Stimulated activated memory B cell treated with anti-CD40 and anti-IgM and Interleukin-4, amounts not matched to agents 10 μg/mL and 1 μg/mL and 100 μg/mL, for 72 hours (primary cell): ENCODE measurements around the gene ARL15.

Experiments
- ATAC-seq: fragments of 150-1000 bp; cut with Tn5 transposase; 2 replicates; pipeline ENCODE4 v1.10.0; 2021
- H3K27ac Mint-ChIP-seq: one replicate; pipeline ENCODE4 v1.8.0; 2022; ENCODE audit warnings: mild to moderate bottlenecking, mixed read lengths
- H3K27me3 Mint-ChIP-seq: one replicate; pipeline ENCODE4 v1.8.0; 2022; ENCODE audit warnings: mixed read lengths
- H3K36me3 Mint-ChIP-seq: one replicate; pipeline ENCODE4 v1.8.0; 2022; ENCODE audit warnings: mixed read lengths
- H3K4me1 Mint-ChIP-seq: one replicate; pipeline ENCODE4 v1.8.0; 2022; ENCODE audit warnings: mixed read lengths
- H3K4me3 Mint-ChIP-seq: one replicate; pipeline ENCODE4 v1.8.0; 2022; ENCODE audit warnings: mild to moderate bottlenecking, moderate library complexity, mixed read lengths
- H3K9me3 Mint-ChIP-seq: one replicate; pipeline ENCODE4 v1.8.0; 2022; ENCODE audit warnings: mixed read lengths

Gene ARL15

DNA sequence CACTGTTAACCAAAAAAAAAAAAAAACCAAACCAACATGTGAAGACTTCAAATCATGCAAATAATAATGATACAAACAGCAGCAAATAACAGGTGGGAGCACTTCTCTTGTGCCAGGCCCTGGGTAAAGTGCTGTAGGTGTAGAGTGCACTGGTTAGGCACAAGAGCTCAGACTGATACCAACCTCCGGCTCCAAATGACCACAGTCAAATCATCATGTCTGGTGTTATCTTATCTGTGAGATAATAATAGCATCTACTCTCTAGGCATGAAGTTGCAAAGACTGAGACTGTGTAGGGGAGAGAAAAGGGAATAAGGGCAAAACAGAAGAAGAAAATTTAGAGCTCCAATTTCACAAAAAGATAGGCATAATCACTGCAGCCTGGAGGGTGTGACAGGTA, 159.5 kb downstream of the ARL15 start:
- peaks cover 49% of the 10 kb centered on the region for H3K36me3 Mint-ChIP-seq
- H3K9me3 Mint-ChIP-seq = no peaks in the 10 kb centered on the region
- H3K4me3 Mint-ChIP-seq = no peak overlapping the region
- no peak for ATAC-seq
- H3K27ac Mint-ChIP-seq = no peak overlapping the region
- peaks cover 18% of the 10 kb centered on the region for H3K4me1 Mint-ChIP-seq
- no peaks in the 10 kb centered on the region for H3K27me3 Mint-ChIP-seq

GRCh38 chr5:54148858-54149257, 161.5 kb downstream of the ARL15 start:
- H3K27ac Mint-ChIP-seq = no peak overlapping the region
- no peaks in the 10 kb centered on the region for H3K9me3 Mint-ChIP-seq
- H3K4me1 Mint-ChIP-seq = peaks cover 18% of the 10 kb centered on the region
- H3K27me3 Mint-ChIP-seq = no peaks in the 10 kb centered on the region
- ATAC-seq = no peak
- H3K36me3 Mint-ChIP-seq = peaks cover 57% of the 10 kb centered on the region
- no peak overlapping the region for H3K4me3 Mint-ChIP-seq

DNA sequence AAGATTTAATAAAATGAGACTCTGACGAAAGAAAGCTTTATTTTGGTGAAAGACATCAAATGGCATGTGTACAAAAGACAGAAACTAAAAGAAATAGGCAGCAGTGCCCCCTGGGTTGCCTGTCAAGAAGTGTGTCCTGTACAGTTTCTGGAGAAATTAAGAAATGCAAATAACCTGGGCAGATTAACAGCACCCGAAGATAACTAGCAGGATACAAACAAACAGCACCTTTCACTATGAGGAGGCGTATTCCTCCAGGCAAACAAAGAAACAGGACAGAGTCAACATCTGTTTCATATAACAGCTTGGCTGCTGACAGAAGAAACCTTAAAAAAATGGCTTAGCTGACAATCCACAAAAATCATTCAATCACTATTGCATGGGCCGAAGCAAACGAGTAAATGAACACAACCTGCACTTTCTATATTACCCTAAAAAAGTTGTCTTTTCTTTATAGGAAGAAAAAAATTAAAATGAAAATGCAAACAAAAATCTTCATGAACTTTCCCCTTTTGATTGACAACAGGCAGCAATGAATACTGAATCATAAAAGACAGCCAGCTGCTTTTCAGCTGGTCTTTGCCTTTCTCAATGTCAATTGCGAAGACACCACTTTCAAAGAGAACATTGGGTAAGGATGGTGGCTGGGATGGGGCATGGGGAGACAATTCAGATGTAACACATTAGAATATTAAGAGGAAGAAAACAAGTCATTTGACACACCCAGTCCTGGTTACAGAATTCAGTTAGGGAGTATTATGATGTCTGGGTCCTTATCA, 162.1 kb downstream of the ARL15 start:
- no peak for ATAC-seq
- Mint-ChIP-seq H3K27me3 (no peaks in the 10 kb centered on the region), H3K4me3 (no peak overlapping the region), H3K27ac (no peak overlapping the region), H3K4me1 (peaks cover 18% of the 10 kb centered on the region), H3K9me3 (no peaks in the 10 kb centered on the region), H3K36me3 (peaks cover 57% of the 10 kb centered on the region)

GRCh38 chr5:54146916-54147315, 163.5 kb downstream of the ARL15 start:
- no peak for ATAC-seq

DNA sequence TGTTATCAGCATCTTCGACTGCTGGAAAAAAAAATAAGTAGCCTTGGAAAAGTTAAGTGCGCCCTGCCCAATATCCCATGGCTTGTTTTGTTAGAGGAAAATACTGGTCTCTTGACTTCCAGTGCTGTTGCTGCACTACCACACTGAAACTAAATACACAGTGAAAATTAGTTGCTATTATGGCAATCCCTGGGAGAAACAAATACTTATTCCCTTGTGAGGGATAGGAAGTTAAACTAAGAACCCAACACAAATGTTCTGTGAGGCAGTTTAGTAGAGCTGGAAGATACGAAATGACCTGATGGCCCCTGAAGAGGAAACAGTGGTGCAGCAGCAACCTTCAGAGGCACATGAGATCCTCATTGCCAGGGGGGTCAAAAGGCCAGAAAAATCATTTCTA, 164.0 kb downstream of the ARL15 start:
- no peaks in the 10 kb centered on the region for H3K27me3 Mint-ChIP-seq
- no peak overlapping the region for H3K27ac Mint-ChIP-seq
- no peak for ATAC-seq
- peaks cover 50% of the 10 kb centered on the region for H3K36me3 Mint-ChIP-seq
- H3K4me1 Mint-ChIP-seq = peaks cover 10% of the 10 kb centered on the region
- H3K4me3 Mint-ChIP-seq = no peak overlapping the region
- no peaks in the 10 kb centered on the region for H3K9me3 Mint-ChIP-seq

More at GRCh38 chr5:54146916-54147315, 163.5 kb downstream of the ARL15 start:
- Mint-ChIP-seq H3K36me3 (peaks cover 53% of the 10 kb centered on the region), H3K27ac (no peak overlapping the region), H3K27me3 (no peaks in the 10 kb centered on the region), H3K9me3 (no peaks in the 10 kb centered on the region), H3K4me3 (no peak overlapping the region), H3K4me1 (peaks cover 14% of the 10 kb centered on the region)

DNA sequence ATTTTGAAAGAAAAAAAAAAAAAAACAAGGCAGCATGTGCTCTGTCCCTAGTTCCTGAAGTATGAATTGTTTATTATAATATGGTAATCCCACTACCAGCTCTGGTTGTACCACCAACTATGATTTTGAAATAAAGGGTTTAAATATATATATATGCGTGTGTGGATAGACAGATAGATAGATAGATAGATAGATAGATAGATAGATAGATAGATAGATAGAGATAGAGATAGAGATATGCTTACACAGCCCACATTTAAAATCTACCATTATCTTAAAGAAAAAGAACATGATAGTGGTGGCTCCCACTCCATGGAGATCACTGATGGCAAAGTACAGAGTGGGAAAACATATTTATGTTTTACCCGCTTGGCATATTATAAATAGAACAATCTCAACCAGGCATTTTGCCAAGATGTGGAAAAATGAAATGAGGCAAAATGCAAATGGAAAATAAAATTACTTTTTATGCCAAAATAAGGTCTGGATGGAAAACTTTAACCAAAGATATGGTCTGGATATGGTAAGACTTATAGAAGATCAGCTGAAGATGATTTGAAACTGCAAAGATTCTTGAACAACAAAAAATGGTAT, 170.0 kb downstream of the ARL15 start:
- no peak for ATAC-seq
- Mint-ChIP-seq H3K4me1 (no peaks in the 10 kb centered on the region), H3K9me3 (no peaks in the 10 kb centered on the region), H3K27me3 (no peaks in the 10 kb centered on the region), H3K27ac (no peak overlapping the region), H3K36me3 (peaks cover 33% of the 10 kb centered on the region), H3K4me3 (no peak overlapping the region)

DNA sequence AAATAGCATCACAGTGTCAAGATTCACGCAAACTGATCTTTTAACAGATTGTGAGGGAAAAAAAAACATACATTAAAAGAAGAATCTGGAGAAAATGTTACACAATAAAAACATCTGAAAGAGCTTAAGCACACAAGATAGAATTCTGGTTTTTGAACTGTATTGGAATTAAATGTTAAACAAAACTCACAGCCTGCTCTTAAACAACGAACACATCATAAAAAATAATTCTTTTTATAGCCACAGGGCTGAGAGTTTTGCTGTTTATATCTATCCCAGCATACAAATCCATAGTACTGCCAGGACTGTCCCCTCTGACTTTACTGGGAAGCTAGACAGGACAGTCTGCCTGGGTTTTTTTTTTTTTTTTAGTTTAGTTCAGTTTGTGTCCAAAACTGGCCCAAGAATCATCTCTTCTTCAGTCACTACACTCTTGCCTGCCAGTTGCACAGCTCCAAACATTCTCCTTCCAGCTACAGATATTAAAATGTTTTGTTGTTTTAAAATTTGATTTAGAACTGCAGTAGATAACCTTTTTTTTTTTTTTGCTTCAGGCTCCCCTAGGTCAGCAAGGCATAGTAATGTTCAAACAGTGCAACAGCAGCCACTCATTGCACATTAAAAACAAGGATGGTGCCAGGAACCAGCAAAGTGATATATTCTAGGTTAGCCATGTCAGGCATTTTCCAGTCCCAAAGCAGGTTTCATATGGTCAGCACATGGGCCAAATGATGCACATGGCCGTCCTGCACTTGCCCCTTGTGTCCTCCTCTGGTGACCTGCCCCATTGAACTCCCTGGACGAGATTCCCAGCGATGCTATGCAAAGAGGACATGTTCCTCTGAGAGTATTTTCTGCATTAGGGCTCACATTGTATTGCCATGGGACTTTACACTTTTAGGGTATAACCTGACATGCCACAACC, 173.6 kb downstream of the ARL15 start:
- Mint-ChIP-seq H3K4me1 (no peaks in the 10 kb centered on the region), H3K27me3 (no peaks in the 10 kb centered on the region), H3K36me3 (peaks cover 33% of the 10 kb centered on the region), H3K4me3 (no peak overlapping the region), H3K27ac (no peak overlapping the region), H3K9me3 (no peaks in the 10 kb centered on the region)
- no peak for ATAC-seq

DNA sequence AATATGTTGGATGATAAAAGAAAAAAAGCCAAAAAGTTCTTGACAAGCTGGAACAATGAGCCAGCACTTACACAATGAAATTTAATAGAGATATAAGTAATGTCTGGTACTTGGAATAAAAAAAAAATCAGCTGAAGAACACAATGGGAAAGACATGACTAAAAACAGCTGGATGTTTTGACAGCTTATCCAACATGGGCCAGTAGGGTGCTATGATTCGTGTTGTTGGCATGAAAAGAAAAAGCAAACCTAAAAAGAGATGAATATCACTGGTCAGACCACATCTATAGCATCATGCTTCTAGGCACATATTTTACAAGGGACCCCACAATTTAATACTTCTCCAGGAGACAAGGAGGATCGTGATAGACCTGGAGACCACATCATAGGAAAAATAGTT, 175.3 kb downstream of the ARL15 start:
- H3K4me1 Mint-ChIP-seq = no peaks in the 10 kb centered on the region
- no peak for ATAC-seq
- no peaks in the 10 kb centered on the region for H3K27me3 Mint-ChIP-seq
- H3K36me3 Mint-ChIP-seq = peaks cover 32% of the 10 kb centered on the region
- H3K27ac Mint-ChIP-seq = no peak overlapping the region
- H3K9me3 Mint-ChIP-seq = no peaks in the 10 kb centered on the region
- H3K4me3 Mint-ChIP-seq = no peak overlapping the region

GRCh38 chr5:54133917-54134316, 176.5 kb downstream of the ARL15 start:
- Mint-ChIP-seq H3K4me1 (no peaks in the 10 kb centered on the region), H3K9me3 (no peaks in the 10 kb centered on the region), H3K4me3 (no peak overlapping the region), H3K36me3 (peaks cover 30% of the 10 kb centered on the region), H3K27me3 (no peaks in the 10 kb centered on the region), H3K27ac (no peak overlapping the region)
- no peak for ATAC-seq

- Mint-ChIP-seq H3K4me1 (peaks cover 7% of the 10 kb centered on the region), H3K4me3 (no peak overlapping the region), H3K27me3 (no peaks in the 10 kb centered on the region), H3K9me3 (no peaks in the 10 kb centered on the region), H3K27ac (no peak overlapping the region), H3K36me3 (peaks cover 5% of the 10 kb centered on the region)
- no peak for ATAC-seq
Observed at GRCh38 chr5:54120473-54120872, 189.9 kb downstream of the ARL15 start.

DNA sequence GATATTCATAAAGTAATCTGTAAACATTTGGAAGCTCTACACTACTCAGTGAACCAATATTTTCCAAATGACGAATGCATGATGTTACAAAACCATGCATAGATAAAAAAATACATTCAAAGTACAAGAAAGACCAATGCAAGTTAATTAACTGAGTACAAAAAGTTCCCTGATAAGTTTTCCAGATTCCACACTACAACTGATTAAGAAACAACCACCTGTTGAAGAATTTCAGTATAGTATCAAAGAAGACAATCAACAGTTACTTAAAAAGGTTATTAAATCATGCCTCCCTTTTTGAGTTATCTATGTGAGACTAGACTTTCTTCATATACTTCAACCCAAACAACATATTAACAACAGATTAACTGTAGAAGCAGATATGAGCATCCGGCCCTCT, 192.4 kb downstream of the ARL15 start:
- Mint-ChIP-seq H3K27ac (no peak overlapping the region), H3K36me3 (peaks cover 11% of the 10 kb centered on the region), H3K4me3 (no peak overlapping the region), H3K27me3 (no peaks in the 10 kb centered on the region), H3K9me3 (no peaks in the 10 kb centered on the region), H3K4me1 (peaks cover 8% of the 10 kb centered on the region)
- no peak for ATAC-seq

GRCh38 chr5:54115735-54116403, 194.5 kb downstream of the ARL15 start:
- peaks cover 12% of the 10 kb centered on the region for H3K36me3 Mint-ChIP-seq
- H3K27ac Mint-ChIP-seq = no peak overlapping the region
- no peaks in the 10 kb centered on the region for H3K9me3 Mint-ChIP-seq
- no peaks in the 10 kb centered on the region for H3K27me3 Mint-ChIP-seq
- no peak for ATAC-seq
- H3K4me1 Mint-ChIP-seq = peaks cover 8% of the 10 kb centered on the region
- H3K4me3 Mint-ChIP-seq = no peak overlapping the region

DNA sequence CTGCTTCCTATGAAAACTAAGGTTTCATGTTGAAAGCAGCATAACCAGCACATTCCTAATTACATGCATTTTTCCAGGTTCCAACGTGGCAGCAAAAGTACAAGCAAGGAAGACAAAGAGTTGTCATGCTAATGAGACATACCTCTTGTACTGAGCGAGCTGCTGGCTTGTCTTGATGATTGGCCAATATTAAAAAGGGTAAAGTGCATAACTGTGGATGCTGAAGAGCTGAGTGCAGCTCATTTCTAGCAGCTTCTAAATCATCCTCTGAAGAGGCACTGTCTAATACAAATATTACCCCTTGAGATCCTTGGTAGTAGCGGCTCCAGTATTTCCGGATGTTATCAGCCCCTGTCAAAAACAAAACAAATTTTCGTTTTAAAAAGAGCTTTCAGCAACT, 197.3 kb downstream of the ARL15 start:
- H3K4me1 Mint-ChIP-seq = peaks cover 8% of the 10 kb centered on the region

GRCh38 chr5:54109626-54110330, 200.6 kb downstream of the ARL15 start:
- Mint-ChIP-seq H3K27me3 (no peaks in the 10 kb centered on the region), H3K36me3 (peaks cover 32% of the 10 kb centered on the region), H3K9me3 (no peaks in the 10 kb centered on the region), H3K27ac (no peak overlapping the region), H3K4me3 (no peak overlapping the region), H3K4me1 (no peaks in the 10 kb centered on the region)
- ATAC-seq = no peak

More for the DNA sequence above, 197.3 kb downstream of the ARL15 start:
- Mint-ChIP-seq H3K27ac (no peak overlapping the region), H3K4me3 (no peak overlapping the region), H3K9me3 (no peaks in the 10 kb centered on the region), H3K36me3 (peaks cover 12% of the 10 kb centered on the region), H3K27me3 (no peaks in the 10 kb centered on the region)
- ATAC-seq = no peak
